GM12878 (cell line): ENCODE results near the gene ATP8A1. TPM values are rescaled to one million over a fixed set of nuclear protein-coding genes. Genes with fewer than 3 reads are reported as not detected.

ENCODE experiments used
- ATAC-seq: fragments of 200-7000 bp; cut with Tn5 transposase; 3 replicates; pipeline ENCODE4 v1.9.1; 2020; ENCODE audit warnings: mild to moderate bottlenecking, moderate library complexity
- BruUV-seq: library from RNA; stranded (reverse); fragments of 400-500 nt; replicated peaks from 2 replicates; lab custom pipeline; 2021; lab: Mats Ljungman, UMichigan
- CTCF ChIA-PET: fragments of 300-600 bp; sonication (Branson Sonifier 250); formaldehyde crosslinking; extraction: SDS; loops from one replicate; lab custom pipeline; 2021; ENCODE audit warnings: inconsistent platforms; lab: Yijun Ruan, JAX
- POLR2A ChIA-PET: fragments of 350-600 bp; formaldehyde crosslinking; extraction: SDS; loops from one replicate; lab custom pipeline; 2021; ENCODE audit warnings: inconsistent platforms; lab: Charles Lee
- RAD21 ChIA-PET: fragments of 300-600 bp; sonication (Branson Sonifier 250); formaldehyde crosslinking; loops from one replicate; lab custom pipeline; 2023; ENCODE audit warnings: antibody characterized with exemption; ENCODE audit not compliant: unreplicated experiment; lab: Charles Lee
- SMC1A ChIA-PET: fragments of 300-600 bp; sonication (Branson Sonifier 250); formaldehyde crosslinking; loops from one replicate; lab custom pipeline; 2023; ENCODE audit not compliant: unreplicated experiment, uncharacterized antibody; lab: Charles Lee
- DNase-seq: peaks from one replicate; pipeline ENCODE4 v3.0.0-alpha.2; 2011; ENCODE audit warnings: low read depth, low spot score
- FAIRE-seq: peaks from 3 replicates; lab custom pipeline; 2011; peaks lifted over from hg19 to GRCh38; lab: Jason Lieb, UNC
- H2AFZ ChIP-seq: 2 replicates; pipeline ENCODE4 v1.6.0; 2011; ENCODE audit warnings: low read depth, low read length, control low read depth; ENCODE audit not compliant: control insufficient read depth
- H3K27ac ChIP-seq: 2 replicates; pipeline ENCODE4 v1.5.1; 2011; ENCODE audit warnings: control low read depth; ENCODE audit not compliant: control insufficient read depth, insufficient read depth
- H3K27me3 ChIP-seq, 2 experiments: replicated peaks in 1 of 2; 2 replicates each; pipeline versions ENCODE4 v1.6.0 to v1.6.1; 2011; ENCODE audit warnings: low read length in 1 of 2; ENCODE audit not compliant: control insufficient read depth in 2 of 2, insufficient read depth in 2 of 2
- H3K36me3 ChIP-seq, 2 experiments: 2 replicates each; pipeline ENCODE4 v1.5.1; 2011; ENCODE audit warnings: low read length in 1 of 2; ENCODE audit not compliant: control insufficient read depth in 2 of 2, insufficient read depth in 2 of 2
- H3K4me1 ChIP-seq: 2 replicates; pipeline ENCODE4 v1.6.1; 2011; ENCODE audit warnings: mild to moderate bottlenecking, low read length, moderate library complexity, mixed read lengths; ENCODE audit not compliant: control insufficient read depth, insufficient read depth
- H3K4me2 ChIP-seq: 2 replicates; pipeline ENCODE4 v1.6.0; 2011; ENCODE audit warnings: control low read depth; ENCODE audit not compliant: control insufficient read depth, insufficient read depth
- H3K4me3 ChIP-seq: fragments of 200-600 bp; sonication (generic); 2 replicates; pipeline ENCODE4 v1.5.1; 2016
- H3K79me2 ChIP-seq: 2 replicates; pipeline ENCODE4 v1.6.0; 2011; ENCODE audit warnings: low read length; ENCODE audit not compliant: control insufficient read depth, insufficient read depth
- H3K9ac ChIP-seq: 2 replicates; pipeline ENCODE4 v1.8.0; 2011; ENCODE audit warnings: low read length, control low read depth, mixed read lengths; ENCODE audit not compliant: control insufficient read depth, insufficient read depth
- H3K9me3 ChIP-seq: replicated peaks from 3 replicates; pipeline ENCODE4 v1.5.1; 2011; ENCODE audit warnings: mild to moderate bottlenecking, low read length; ENCODE audit not compliant: control insufficient read depth, insufficient read depth
- H4K20me1 ChIP-seq: 2 replicates; pipeline ENCODE4 v1.6.0; 2011; ENCODE audit not compliant: control insufficient read depth, insufficient read depth
- EP300 ChIP-seq, 2 experiments: fragments of 150-350 bp in 1 of 2; IDR thresholded peaks; 2 replicates each; pipeline ENCODE4 v1.6.1; 2011 to 2012; ENCODE audit warnings: low read depth in 2 of 2, low read length in 2 of 2, borderline replicate concordance in 1 of 2, improper control_type of control experiment in 1 of 2, inconsistent platforms in 1 of 2; ENCODE audit not compliant: control insufficient read depth in 1 of 2
- FOS ChIP-seq: IDR thresholded peaks from 3 replicates; pipeline ENCODE4 v1.6.1; 2011; ENCODE audit warnings: borderline replicate concordance; ENCODE audit not compliant: insufficient read length; ENCODE audit errors: extremely low read depth
- FOXK2 ChIP-seq: fragments of 450-650 bp; IDR thresholded peaks from 2 replicates; pipeline ENCODE4 v1.6.1; 2017; ENCODE audit warnings: mild to moderate bottlenecking, moderate library complexity
- HDGF ChIP-seq: fragments of 450-650 bp; IDR thresholded peaks from 2 replicates; pipeline ENCODE4 v1.6.1; 2016; ENCODE audit warnings: antibody characterized with exemption
- LARP7 ChIP-seq: fragments of 450-650 bp; IDR thresholded peaks from 2 replicates; pipeline ENCODE4 v1.6.1; 2017; ENCODE audit warnings: mild to moderate bottlenecking
- NFIC ChIP-seq: IDR thresholded peaks from 2 replicates; pipeline ENCODE4 v1.6.1; 2012; ENCODE audit warnings: low read depth, mild to moderate bottlenecking, inconsistent platforms, low read length, moderate library complexity
- RBBP5 ChIP-seq: fragments of 200-600 bp; sonication (generic); conservative IDR thresholded peaks from 2 replicates; pipeline ENCODE4 v1.6.1; 2016
- RFX5 ChIP-seq: IDR thresholded peaks from 2 replicates; pipeline ENCODE4 v1.6.1; 2011; ENCODE audit warnings: low read depth, low read length, improper control_type of control experiment
- RUNX3 ChIP-seq: IDR thresholded peaks from 2 replicates; pipeline ENCODE4 v1.6.1; 2012; ENCODE audit warnings: low read length, inconsistent platforms
- TAF1 ChIP-seq: IDR thresholded peaks from 2 replicates; pipeline ENCODE4 v1.6.1; 2011; ENCODE audit warnings: mild to moderate bottlenecking, low read depth, low read length, borderline replicate concordance
- WRNIP1 ChIP-seq: IDR thresholded peaks from 2 replicates; pipeline ENCODE4 v1.6.1; 2011; ENCODE audit warnings: low read depth, low read length, improper control_type of control experiment, borderline replicate concordance
- YBX1 ChIP-seq: fragments of 450-650 bp; IDR thresholded peaks from 2 replicates; pipeline ENCODE4 v1.6.1; 2016; ENCODE audit warnings: antibody characterized with exemption
- ZNF24 ChIP-seq: fragments of 450-650 bp; IDR thresholded peaks from 2 replicates; pipeline ENCODE4 v1.6.1; 2017; ENCODE audit warnings: antibody characterized with exemption, mild to moderate bottlenecking
- ZNF384 ChIP-seq: IDR thresholded peaks from 2 replicates; pipeline ENCODE4 v1.6.1; 2012; ENCODE audit warnings: low read depth, mild to moderate bottlenecking, low read length, improper control_type of control experiment, borderline replicate concordance
- WGBS: methylation state at CpG from one replicate; pipeline ENCODE4 v1.1.6; 2016; ENCODE audit warnings: low lambda C conversion rate; ENCODE audit not compliant: insufficient replicate concordance, insufficient coverage; ENCODE audit errors: missing lambda C conversion rate; 5-methylcytosine and 5-hydroxymethylcytosine counted together
- in situ Hi-C: fragments of 300-500 bp; cut with MboI; formaldehyde crosslinking; loops from 9 replicates; pipeline ENCODE4 v1.14.3; 2018; ENCODE audit warnings: mixed read lengths
- intact Hi-C: fragments of 100-400 bp; cut with micrococcal nuclease; formaldehyde crosslinking; loops from one replicate; pipeline ENCODE4 v1.14.2; 2022; ENCODE audit not compliant: unreplicated experiment
- polyA plus RNA-seq, 11 experiments: library from polyadenylated mRNA; depleted of rRNA in 4 of 11; unstranded in 6 of 11; stranded (reverse) in 5 of 11; fragments of >200 nt; fragmentation: Nextera tagmentation in 4 of 11; fragmentation: Illumina TruSeq in 1 of 11; extraction: Ambion mirVana in 4 of 11; extraction: Trizol in 1 of 11; gene quantifications; 1 replicate in 1 of 11; 2 replicates in 10 of 11; pipeline versions ENCODE4 v1.2.1 to v1.2.3, GENCODE V29; 2011 to 2016; ENCODE audit warnings: inconsistent platforms in 2 of 11, missing spikeins in 2 of 11, low read depth in 1 of 11
- total RNA-seq, 4 experiments: library from RNA; depleted of rRNA in 3 of 4; stranded (reverse); fragments of >200 nt in 3 of 4; fragmentation: Illumina TruSeq in 1 of 4; extraction: Trizol in 1 of 4; gene quantifications; 2 replicates each; pipeline versions ENCODE4 v1.2.1 to v1.2.3, GENCODE V29; 2013 to 2021
- TF ChIP-seq, protein P1 (sequence below): fragments of 450-650 bp; IDR thresholded peaks from 2 replicates; pipeline ENCODE4 v1.6.1; 2018; ENCODE audit warnings: borderline replicate concordance, mild to moderate bottlenecking; ENCODE audit not compliant: partially characterized antibody

The ATP8A1 gene
- total and polyA plus RNA-seq, 10 of the 15 experiments (the other 5 are each of a cell fraction or from before 2014, with no cell fraction given) = 9.0 to 116 (median 37.3) TPM

DNA sequence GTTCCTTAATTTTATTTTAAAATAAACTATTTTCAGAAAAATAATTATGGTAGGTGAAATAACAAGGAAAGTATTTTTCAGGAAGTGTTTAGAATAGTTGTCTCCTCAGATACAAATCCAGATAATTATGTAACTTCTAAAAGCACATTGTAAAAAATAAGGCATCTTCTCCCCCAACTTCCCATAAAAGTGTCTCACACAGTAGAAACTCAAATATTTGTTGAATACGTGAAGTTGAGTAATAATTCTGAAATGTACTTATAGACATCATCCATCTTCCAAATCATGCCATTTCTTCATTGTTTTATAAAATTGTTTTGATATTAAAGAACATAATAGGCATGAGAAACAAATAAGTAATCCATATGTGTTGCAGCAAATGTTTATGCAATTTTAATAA lies 241.6 kb downstream of the ATP8A1 start:
- no peak overlapping the region for H2AFZ ChIP-seq
- no peaks in the 10 kb centered on the region for H3K27me3 ChIP-seq
- H3K79me2 ChIP-seq = no peaks in the 10 kb centered on the region
- H3K27ac ChIP-seq = no peak overlapping the region
- intact Hi-C loops = no loop called here
- no TSS peak for BruUV-seq
- TF ChIP-seq YBX1 (no peak), FOS (no peak), RFX5 (no peak), EP300 (IDR thresholded peaks at IDR 0.05; ENCODE audit: borderline replicate concordance in 1 of 2, control insufficient read depth in 1 of 2, low read depth in 2 of 2, low read length in 2 of 2) (no peak), RBBP5 (no peak), WRNIP1 (no peak), ZNF24 (no peak)
- RAD21 ChIA-PET = no interaction called here
- no peak for ATAC-seq
- no peak for FAIRE-seq
- no peak overlapping the region for H3K9ac ChIP-seq
- H3K9me3 ChIP-seq = no peaks in the 10 kb centered on the region
- POLR2A ChIA-PET = no interaction called here
- H3K36me3 ChIP-seq = peaks cover 2 to 6% of the 10 kb centered on the region in 2 experiments; a peak in 3 of 4 replicates
- 100% methylated on average over 1 of the region's 1 CpG for WGBS
- no peak overlapping the region for H3K4me3 ChIP-seq
- in situ Hi-C loops = no loop called here
- SMC1A ChIA-PET = no interaction called here
- no peaks in the 10 kb centered on the region for H4K20me1 ChIP-seq
- CTCF ChIA-PET = interaction anchor here (4.1 kb wide), 1 partner anchor 105 kb away, joined by 21 read pairs; no protein-coding TSS in a partner anchor
- no peaks in the 10 kb centered on the region for H3K4me1 ChIP-seq
- DNase-seq = no peak
- H3K4me2 ChIP-seq = no peak overlapping the region

DNA sequence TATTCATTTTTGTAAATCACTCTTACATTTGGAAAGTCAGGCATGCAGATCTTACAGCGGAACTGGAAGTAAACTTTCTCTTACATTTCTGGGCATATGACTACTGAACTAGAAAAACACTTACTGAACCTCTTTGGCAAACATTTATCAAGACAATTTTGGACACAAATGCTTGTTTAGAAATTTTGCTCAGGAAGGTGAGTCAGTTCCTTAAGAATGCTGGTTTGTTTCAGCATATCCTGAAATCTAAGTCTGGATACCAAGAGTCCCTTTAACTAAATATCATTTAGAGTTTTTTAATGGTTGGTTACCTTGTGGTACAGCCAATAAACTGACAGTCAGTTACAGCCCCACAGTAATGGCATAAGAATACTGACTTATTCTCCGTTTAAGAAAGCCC lies 244.7 kb downstream of the ATP8A1 start:
- POLR2A ChIA-PET = no interaction called here
- in situ Hi-C loops = no loop called here
- no peak for FAIRE-seq
- TF ChIP-seq, protein P1, sequence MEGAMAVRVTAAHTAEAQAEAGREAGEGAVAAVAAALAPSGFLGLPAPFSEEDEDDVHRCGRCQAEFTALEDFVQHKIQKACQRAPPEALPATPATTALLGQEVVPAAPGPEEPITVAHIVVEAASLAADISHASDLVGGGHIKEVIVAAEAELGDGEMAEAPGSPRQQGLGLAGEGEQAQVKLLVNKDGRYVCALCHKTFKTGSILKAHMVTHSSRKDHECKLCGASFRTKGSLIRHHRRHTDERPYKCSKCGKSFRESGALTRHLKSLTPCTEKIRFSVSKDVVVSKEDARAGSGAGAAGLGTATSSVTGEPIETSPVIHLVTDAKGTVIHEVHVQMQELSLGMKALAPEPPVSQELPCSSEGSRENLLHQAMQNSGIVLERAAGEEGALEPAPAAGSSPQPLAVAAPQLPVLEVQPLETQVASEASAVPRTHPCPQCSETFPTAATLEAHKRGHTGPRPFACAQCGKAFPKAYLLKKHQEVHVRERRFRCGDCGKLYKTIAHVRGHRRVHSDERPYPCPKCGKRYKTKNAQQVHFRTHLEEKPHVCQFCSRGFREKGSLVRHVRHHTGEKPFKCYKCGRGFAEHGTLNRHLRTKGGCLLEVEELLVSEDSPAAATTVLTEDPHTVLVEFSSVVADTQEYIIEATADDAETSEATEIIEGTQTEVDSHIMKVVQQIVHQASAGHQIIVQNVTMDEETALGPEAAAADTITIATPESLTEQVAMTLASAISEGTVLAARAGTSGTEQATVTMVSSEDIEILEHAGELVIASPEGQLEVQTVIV = no peak
- TF ChIP-seq NFIC = no peak
- TF ChIP-seq RUNX3 = no peak
- no peak for TF ChIP-seq ZNF384
- TF ChIP-seq LARP7 = no peak
- no peak for TF ChIP-seq FOXK2
- no peak for TF ChIP-seq HDGF
- TF ChIP-seq TAF1 = no peak

More for the DNA sequence above, 244.7 kb downstream of the ATP8A1 start:
- 100% methylated on average over 2 of the region's 2 CpGs for WGBS
- CTCF ChIA-PET = interaction anchor here (0.6 kb wide), 1 partner anchor 15 kb away, joined by 3 read pairs; no protein-coding TSS in a partner anchor
- Histone ChIP-seq H3K79me2 (no peaks in the 10 kb centered on the region), H3K4me1 (no peaks in the 10 kb centered on the region), H3K4me2 (no peak overlapping the region), H3K36me3 (peaks cover 2% of the 10 kb centered on the region in 2 experiments; a peak in 3 of 4 replicates), H4K20me1 (no peaks in the 10 kb centered on the region), H3K27ac (no peak overlapping the region), H3K4me3 (no peak overlapping the region), H3K27me3 (no peaks in the 10 kb centered on the region), H2AFZ (no peak overlapping the region), H3K9me3 (no peaks in the 10 kb centered on the region), H3K9ac (no peak overlapping the region)
- RAD21 ChIA-PET = no interaction called here
- intact Hi-C loops = no loop called here
- BruUV-seq = no TSS peak
- SMC1A ChIA-PET = no interaction called here
- no peak for ATAC-seq
- DNase-seq = no peak
